COLO668 (cell line): ENCODE results near the gene WNT3A.

ENCODE experiments used
- DNase-seq: peaks from one replicate; lab custom pipeline; 2025; ENCODE audit not compliant: unreplicated experiment; lab: John Stamatoyannopoulos, UW

The WNT3A gene

GRCh38 chr1:228030451-228031201 is 23.8 kb downstream of the WNT3A start:
- no peak for DNase-seq

GRCh38 chr1:228031276-228031995 is 24.6 kb downstream of the WNT3A start:
- DNase-seq, result no peak

- no peak for DNase-seq
Observed at GRCh38 chr1:228032041-228032440, 25.2 kb downstream of the WNT3A start.

GRCh38 chr1:228033376-228033775 is 26.6 kb downstream of the WNT3A start:
- no peak for DNase-seq

GRCh38 chr1:228034954-228035837 is 28.4 kb downstream of the WNT3A start:
- DNase-seq, result no peak

GRCh38 chr1:228035844-228036243 is 29.0 kb downstream of the WNT3A start:
- no peak for DNase-seq

- DNase-seq, result no peak
Observed at GRCh38 chr1:228036701-228037231, 30.0 kb downstream of the WNT3A start.

GRCh38 chr1:228037401-228038386 is 30.9 kb downstream of the WNT3A start:
- peak; percentile 43 for DNase-seq

- DNase-seq, result no peak
Observed at GRCh38 chr1:228038387-228039005, 31.7 kb downstream of the WNT3A start.

- DNase-seq, result no peak
Observed at GRCh38 chr1:228039006-228039903, 32.5 kb downstream of the WNT3A start.

GRCh38 chr1:228039986-228040385 is 33.2 kb downstream of the WNT3A start:
- no peak for DNase-seq

- DNase-seq, result no peak
Observed at GRCh38 chr1:228041316-228041715, 34.5 kb downstream of the WNT3A start.

- DNase-seq, result no peak
Observed at GRCh38 chr1:228042508-228042907, 35.7 kb downstream of the WNT3A start.

GRCh38 chr1:228043281-228043848 is 36.6 kb downstream of the WNT3A start:
- DNase-seq, result no peak

- DNase-seq, result no peak
Observed at GRCh38 chr1:228044961-228045360, 38.2 kb downstream of the WNT3A start.

GRCh38 chr1:228045405-228045804 is 38.6 kb downstream of the WNT3A start:
- no peak for DNase-seq

- peak; percentile 25 for DNase-seq
Observed at GRCh38 chr1:228045871-228046270, 39.1 kb downstream of the WNT3A start.
